Activated CD8-positive, alpha-beta memory T cell treated with anti-CD3 and anti-CD28 coated beads for 36 hours (primary cell): ENCODE results near the gene CPNE6. TPM values are rescaled to one million over a fixed set of nuclear protein-coding genes. Genes with fewer than 3 reads are reported as not detected.

Source experiments
- CTCF ChIA-PET: fragments of 350-600 bp; sonication (Branson Sonifier 250); formaldehyde crosslinking; loops from one replicate; lab custom pipeline; 2021; ENCODE audit warnings: antibody characterized with exemption; lab: Charles Lee
- POLR2A ChIA-PET: fragments of 350-600 bp; sonication (Branson Sonifier 250); formaldehyde crosslinking; loops from one replicate; lab custom pipeline; 2021; ENCODE audit warnings: antibody characterized with exemption; lab: Charles Lee
- total RNA-seq, 2 experiments: library from RNA; stranded (reverse); gene quantifications; one replicate each; pipeline ENCODE4 v1.2.3, GENCODE V29; 2021

The CPNE6 gene
- total RNA-seq, 2 experiments from 2014 or later = not detected

- CTCF ChIA-PET = interaction anchor here (0.8 kb wide), 1 partner anchor 39 kb away, joined by 4 read pairs; no protein-coding TSS in a partner anchor
Observed at GRCh38 chr14:24063263-24063836, 8.0 kb upstream of the CPNE6 start.

GRCh38 chr14:24064091-24064795, 7.1 kb upstream of the CPNE6 start:
- ChIA-PET POLR2A (no interaction called here), CTCF (interaction anchor here (0.8 kb wide), 1 partner anchor 38 kb away, joined by 4 read pairs; no protein-coding TSS in a partner anchor)

More at GRCh38 chr14:24063263-24063836, 8.0 kb upstream of the CPNE6 start:
- POLR2A ChIA-PET = no interaction called here

GRCh38 chr14:24064856-24065255, 6.5 kb upstream of the CPNE6 start:
- ChIA-PET CTCF (no interaction called here), POLR2A (no interaction called here)

- CTCF ChIA-PET = no interaction called here
- POLR2A ChIA-PET = interaction anchor here (0.6 kb wide), 1 partner anchor 122 kb away, joined by 3 read pairs; no protein-coding TSS in a partner anchor
Observed at GRCh38 chr14:24065408-24065807, 6.0 kb upstream of the CPNE6 start.

- POLR2A ChIA-PET = no interaction called here
Observed at GRCh38 chr14:24066496-24067132, 4.7 kb upstream of the CPNE6 start.

GRCh38 chr14:24067133-24068082, 4.0 kb upstream of the CPNE6 start:
- POLR2A ChIA-PET = no interaction called here
- CTCF ChIA-PET = interaction anchor here (1.0 to 1.2 kb wide), 2 partner anchors 9 to 22 kb away, joined by 3 read pairs; no protein-coding TSS in a partner anchor

More at GRCh38 chr14:24066496-24067132, 4.7 kb upstream of the CPNE6 start:
- CTCF ChIA-PET = interaction anchor here (1.0 kb wide), 1 partner anchor 8 kb away, joined by 3 read pairs; no protein-coding TSS in a partner anchor

GRCh38 chr14:24068711-24069410, 2.5 kb upstream of the CPNE6 start:
- POLR2A ChIA-PET = no interaction called here

GRCh38 chr14:24069411-24069735, 2.0 kb upstream of the CPNE6 start:
- CTCF ChIA-PET = interaction anchor here (0.8 to 2.6 kb wide), 3 partner anchors 11 to 28 kb away, joined by 3 to 13 read pairs (median 6); no protein-coding TSS in a partner anchor
- POLR2A ChIA-PET = no interaction called here

More at GRCh38 chr14:24068711-24069410, 2.5 kb upstream of the CPNE6 start:
- CTCF ChIA-PET = interaction anchor here (1.2 to 2.6 kb wide), 3 partner anchors 10 to 22 kb away, joined by 3 to 13 read pairs (median 6); no protein-coding TSS in a partner anchor

GRCh38 chr14:24070285-24071143, 848 bp upstream of the CPNE6 start:
- POLR2A ChIA-PET = interaction anchor here (0.6 to 1.5 kb wide), 2 partner anchors 10 to 17 kb away, joined by 3 to 4 read pairs; no protein-coding TSS in a partner anchor
- CTCF ChIA-PET = interaction anchor here (1.0 to 2.6 kb wide), 6 partner anchors 12 to 36 kb away, joined by 3 to 13 read pairs (median 5); partner anchors contain the start of gene CARMIL3

- POLR2A ChIA-PET = interaction anchor here (0.6 to 1.5 kb wide), 2 partner anchors 8 to 9 kb away, joined by 3 to 4 read pairs; no protein-coding TSS in a partner anchor
Observed at GRCh38 chr14:24071836-24072430, 571 bp downstream of the CPNE6 start.

GRCh38 chr14:24072436-24072835, 1.1 kb downstream of the CPNE6 start:
- POLR2A ChIA-PET = interaction anchor here (0.6 kb wide), 1 partner anchor 8 kb away, joined by 3 read pairs; no protein-coding TSS in a partner anchor
- CTCF ChIA-PET = interaction anchor here (1.2 to 2.4 kb wide), 3 partner anchors 13 to 16 kb away, joined by 3 to 8 read pairs (median 6); no protein-coding TSS in a partner anchor

More at GRCh38 chr14:24071836-24072430, 571 bp downstream of the CPNE6 start:
- CTCF ChIA-PET = interaction anchor here (1.0 to 2.4 kb wide), 4 partner anchors 13 to 38 kb away, joined by 4 to 8 read pairs (median 5); no protein-coding TSS in a partner anchor

- CTCF ChIA-PET = interaction anchor here (1.2 to 2.4 kb wide), 4 partner anchors 12 to 17 kb away, joined by 3 to 8 read pairs (median 6); no protein-coding TSS in a partner anchor
- POLR2A ChIA-PET = interaction anchor here (0.6 to 1.2 kb wide), 2 partner anchors 8 to 22 kb away, joined by 3 to 4 read pairs; no protein-coding TSS in a partner anchor
Observed at GRCh38 chr14:24072881-24073877, 1.8 kb downstream of the CPNE6 start.

- POLR2A ChIA-PET = no interaction called here
- CTCF ChIA-PET = interaction anchor here (1.1 to 2.3 kb wide), 3 partner anchors 16 to 34 kb away, joined by 3 to 7 read pairs (median 5); partner anchors contain the start of gene CARMIL3
Observed at GRCh38 chr14:24074625-24075484, 3.5 kb downstream of the CPNE6 start.
